DMS79 (cell line): ENCODE results near the gene FAM181A.

Experiments used
- DNase-seq: peaks from one replicate; lab custom pipeline; 2025; lab: John Stamatoyannopoulos, UW

Gene FAM181A

GRCh38 chr14:93950948-93951634 lies 23.9 kb downstream of the FAM181A start:
- DNase-seq: no peak

DNA sequence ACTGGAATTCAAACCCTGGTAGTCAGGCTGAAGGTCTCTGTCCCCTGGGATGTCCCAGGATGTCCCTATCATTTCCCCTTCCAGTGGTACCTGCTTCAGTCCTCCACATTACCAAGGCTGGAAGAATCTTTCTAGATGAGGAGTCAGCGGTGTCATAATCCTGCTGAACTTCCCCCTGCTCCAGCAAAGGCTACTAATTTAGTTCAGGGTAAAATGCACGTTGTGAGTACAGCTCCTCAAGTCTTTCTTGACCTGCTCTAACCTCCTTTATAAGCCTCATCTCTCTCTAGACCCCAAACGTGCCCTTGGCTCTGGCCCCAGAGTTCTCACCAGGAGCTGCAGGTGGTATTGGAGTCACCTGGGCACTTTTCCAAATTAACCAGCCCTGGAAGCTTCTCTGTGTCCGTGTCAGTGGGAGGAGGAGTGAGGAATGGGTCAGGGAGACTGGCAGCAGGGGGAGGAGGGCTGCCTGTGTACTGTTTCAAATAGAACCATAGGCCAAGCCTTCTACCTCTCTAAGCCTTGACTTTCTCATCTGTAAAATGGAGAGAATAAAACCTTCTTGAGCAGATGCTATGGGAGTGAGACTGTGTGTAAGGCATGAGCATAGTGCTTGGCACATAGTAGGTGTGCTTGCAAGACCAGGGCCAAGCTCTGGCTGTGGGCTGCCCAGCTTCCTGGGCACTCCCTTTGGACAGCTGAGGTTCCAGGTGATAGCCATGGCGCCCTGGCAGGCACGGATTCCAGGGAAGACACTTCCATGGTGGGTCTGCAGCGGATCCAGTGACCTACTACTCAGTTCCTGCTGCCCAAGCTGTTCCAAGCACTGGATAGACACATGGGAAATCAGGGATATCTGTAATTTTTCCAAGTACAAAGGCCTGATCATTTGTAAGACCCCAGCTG lies 24.7 kb downstream of the FAM181A start:
- DNase-seq: peak; percentile 67

- DNase-seq: no peak
These were observed 25.7 kb downstream of the FAM181A start for GRCh38 chr14:93952829-93953228.

- no peak for DNase-seq
These were observed 26.1 kb downstream of the FAM181A start for GRCh38 chr14:93953263-93953662.

DNA sequence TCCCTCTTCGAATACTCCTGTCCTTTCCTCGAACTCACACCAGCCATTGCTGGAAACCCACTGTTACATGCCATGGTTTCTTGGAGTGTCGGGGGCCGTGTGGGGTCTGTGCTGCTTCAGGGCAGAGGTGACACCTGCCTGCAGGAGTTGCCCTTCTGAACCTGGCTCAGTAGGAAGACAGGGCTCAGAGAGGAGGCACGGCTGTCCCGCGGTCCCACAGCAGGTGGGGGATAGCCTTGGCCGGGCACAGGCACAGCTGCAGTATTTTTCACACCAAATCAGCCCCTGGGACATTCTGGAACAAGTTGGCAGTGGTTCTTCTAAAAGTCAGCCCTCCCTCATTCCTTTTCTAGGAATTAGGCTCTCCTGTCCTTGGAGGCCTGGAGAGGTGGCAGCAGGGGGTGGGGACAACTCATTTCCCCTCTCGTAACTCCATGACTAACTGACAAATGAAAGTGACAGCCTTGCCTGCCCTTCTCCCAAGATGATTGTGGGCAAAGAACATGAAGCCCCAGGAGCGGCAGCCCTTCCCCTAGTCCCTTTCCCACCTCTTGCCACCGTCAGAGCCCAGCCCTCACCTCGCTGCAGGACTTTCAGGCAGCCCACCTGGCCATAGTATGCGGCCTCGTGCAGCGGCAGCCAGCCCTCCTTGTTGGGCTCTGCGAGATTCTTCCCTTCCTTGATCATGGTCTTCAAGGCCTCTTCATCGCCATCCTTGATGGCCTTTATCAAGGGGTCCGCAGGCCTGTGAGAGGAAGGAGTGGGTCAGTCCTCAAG lies 26.8 kb downstream of the FAM181A start:
- no peak for DNase-seq

- no peak for DNase-seq
These were observed 27.3 kb downstream of the FAM181A start for GRCh38 chr14:93954516-93954830.

GRCh38 chr14:93954900-93955849 lies 28.0 kb downstream of the FAM181A start:
- no peak for DNase-seq

- no peak for DNase-seq
These were observed 28.8 kb downstream of the FAM181A start for GRCh38 chr14:93955850-93956481.

DNA sequence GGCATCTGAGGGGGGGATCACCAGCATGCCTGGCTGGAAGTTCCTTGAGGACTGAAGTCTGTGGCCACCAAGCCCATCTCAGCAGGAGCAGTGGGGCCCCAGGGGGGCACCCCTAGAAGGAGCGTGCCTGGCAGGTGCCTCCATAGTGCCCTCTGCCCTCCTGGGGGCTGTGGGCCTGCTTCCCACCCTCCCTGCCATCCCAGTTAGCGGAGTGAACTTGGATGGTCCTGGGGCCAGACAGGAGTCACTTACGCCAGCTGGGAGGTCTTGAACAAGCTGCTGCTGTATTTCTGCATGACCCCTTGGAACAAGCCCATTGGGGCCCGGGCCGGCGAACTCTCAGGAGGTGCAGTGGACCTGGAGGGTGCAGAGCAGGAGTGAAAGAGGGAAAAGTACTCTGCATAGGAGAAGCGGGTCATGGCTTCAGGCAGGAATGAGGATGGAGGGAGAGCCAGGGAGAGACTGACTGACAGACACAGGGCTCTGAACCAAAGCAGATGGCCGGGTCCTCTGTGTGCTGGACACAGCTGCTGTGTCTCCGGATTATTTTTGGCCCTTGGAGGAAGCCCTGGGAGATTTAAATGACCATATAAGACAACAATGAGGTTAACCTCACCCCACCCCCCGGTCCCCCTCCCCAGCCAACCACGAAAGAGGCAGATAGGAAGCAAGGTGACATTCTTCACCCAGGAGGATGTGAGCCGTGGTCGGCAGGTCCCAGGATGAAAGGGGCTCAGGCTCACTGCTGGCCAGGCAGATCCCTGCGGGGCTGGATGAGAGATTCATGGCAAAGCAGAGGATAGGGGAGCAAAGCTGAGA lies 29.6 kb downstream of the FAM181A start:
- DNase-seq: no peak

- no peak for DNase-seq
These were observed 30.2 kb downstream of the FAM181A start for GRCh38 chr14:93957333-93957710.

DNA sequence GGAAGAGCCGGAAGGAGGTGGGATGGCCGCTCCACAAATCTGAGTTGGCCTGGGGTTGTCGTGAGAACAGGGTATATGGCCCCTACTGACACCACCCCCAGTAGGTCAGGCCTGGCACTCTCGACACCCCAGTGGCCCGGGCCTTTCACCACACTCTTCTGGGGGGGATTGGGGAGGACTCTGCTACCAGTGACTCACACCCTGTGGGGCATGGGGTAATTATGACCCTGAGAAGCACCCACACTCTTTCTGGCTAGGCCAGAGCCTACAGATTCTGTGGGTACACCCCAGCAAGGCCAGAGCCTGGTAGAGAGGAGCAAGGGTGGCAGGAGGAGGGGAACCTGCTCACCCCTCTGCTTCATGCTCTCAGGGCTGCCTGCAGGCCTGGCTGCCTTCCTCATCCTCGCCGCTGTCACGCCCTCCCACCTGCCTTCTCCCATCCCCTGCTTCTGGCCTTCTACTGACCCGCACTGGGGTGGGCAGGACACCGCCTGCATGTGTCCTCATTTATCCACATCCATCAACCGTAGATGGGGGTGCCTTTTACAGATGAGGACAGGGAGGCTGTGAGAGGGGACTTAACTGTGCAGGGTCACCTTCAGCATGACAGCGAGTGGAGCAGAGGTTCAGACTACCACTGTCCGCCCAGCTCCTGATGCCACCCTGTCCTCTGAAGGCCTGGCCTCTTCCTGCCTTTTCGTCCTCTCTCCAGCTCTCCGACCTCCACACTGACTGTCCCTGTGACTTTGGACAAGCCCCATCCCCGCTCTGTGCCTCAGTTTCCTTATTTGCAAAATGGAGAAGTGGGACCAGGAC lies 30.8 kb downstream of the FAM181A start:
- DNase-seq: no peak

DNA sequence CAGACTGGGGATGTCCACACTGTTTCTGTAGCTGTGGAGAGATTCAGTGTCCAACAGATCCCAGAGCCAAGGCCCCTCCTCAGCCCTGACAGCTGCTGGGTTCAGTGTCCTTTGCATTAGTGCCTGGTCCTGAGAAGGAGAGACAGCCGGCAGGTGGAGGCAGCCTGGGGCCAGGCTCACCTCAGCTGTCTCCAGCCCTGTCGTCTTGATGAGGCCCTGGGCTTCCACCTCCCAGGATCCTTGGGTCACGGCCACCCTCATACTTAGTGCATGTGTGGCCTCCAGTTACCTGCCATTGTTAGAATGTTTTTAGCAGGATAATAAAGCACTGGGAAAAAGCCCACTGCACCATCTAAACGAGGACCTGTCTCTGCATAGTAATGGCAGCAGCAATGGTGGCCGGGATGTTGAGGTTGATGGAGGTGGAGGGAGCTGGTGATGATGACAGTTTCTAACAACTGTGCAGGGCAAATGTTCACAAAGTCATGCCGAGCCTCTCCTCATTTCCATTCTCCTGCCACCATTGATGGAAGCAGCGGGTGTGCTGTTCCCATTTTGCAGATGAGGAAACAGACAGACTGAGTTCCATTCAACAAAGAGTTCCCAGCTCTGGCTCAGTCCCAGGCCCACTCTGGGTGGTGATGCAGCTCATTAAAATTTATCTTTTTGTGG lies 31.6 kb downstream of the FAM181A start:
- no peak for DNase-seq

DNA sequence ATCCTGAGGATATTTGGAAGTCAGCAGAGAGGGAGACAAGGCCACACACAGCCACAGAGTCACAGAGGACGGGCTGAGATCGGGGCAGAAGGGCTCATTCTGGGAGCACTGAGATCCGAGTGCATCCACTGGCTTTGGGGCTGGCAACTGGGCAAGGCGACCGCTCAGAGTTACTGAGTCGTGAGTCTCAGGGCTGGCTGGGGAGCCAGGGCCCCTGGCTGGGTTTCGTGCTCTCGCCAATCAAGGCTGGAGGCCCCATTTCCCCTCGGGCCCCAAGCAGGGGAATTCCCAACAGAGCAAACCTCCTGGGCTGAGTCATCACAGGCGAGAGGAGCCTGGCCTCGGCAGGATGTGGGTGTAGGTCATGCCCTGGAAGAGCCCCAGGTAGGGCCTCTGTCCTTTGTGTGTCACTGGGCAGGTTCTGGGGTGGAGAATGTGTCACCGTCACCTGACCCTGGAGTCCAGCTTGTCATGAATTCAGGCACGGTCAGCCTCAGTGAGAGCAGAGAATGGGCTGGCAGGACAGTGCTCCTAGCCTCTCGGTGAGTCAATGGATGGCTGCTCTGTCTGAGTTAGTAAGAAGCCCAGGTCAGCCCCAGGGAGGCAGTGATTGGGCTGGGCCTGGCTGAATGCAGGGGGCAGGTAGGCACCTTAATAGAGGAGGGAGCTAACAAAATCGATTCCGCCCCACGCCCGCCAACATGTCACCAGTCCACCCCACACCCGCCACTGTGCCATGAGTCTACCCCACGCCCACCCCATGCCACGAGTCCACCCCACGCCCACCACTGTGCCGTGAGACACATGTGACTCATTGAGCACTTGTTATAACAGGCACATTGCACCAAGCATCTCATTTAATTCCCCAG lies 32.3 kb downstream of the FAM181A start:
- no peak for DNase-seq

- no peak for DNase-seq
These were observed 32.9 kb downstream of the FAM181A start for GRCh38 chr14:93960108-93960475.

DNA sequence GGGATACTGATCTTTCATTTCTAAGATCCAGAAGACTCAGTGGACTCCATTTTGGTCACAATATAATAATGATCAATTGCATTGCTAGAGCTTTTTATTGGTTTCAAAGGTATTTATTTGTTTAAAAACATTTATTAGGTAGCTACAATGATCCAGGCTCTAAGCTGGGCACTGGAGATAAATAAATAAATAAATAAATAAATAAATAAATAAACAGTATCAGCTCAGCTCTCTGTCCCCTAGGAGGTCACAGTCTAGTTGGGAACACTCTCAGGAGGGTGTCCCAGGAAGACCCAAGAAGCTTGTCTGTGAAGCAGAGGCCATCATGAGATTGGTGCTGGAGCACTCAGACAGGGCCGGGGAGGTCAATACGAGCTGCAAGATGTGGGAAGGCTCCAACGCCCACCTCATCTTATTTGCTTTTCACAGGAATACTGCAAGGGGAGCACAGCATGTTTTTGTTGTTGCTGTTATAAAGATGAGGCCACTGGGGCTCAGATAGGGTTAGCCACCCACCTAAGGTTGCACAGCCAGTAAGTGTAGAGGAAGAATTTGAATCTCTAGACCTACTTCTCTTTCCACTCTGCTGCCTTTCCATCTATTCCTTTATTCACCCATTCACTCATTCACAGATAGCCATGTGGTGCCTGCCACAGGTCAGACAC lies 33.8 kb downstream of the FAM181A start:
- DNase-seq: no peak

GRCh38 chr14:93961620-93962019 lies 34.5 kb downstream of the FAM181A start:
- no peak for DNase-seq
